Activated CD4-positive, alpha-beta T cell treated with anti-CD3 and anti-CD28 coated beads, Interleukin-2, amount 50 U/mL, for 1 hour (primary cell): ENCODE measurements around the gene AK4.

Experiments
- DNase-seq: peaks from one replicate; pipeline ENCODE4 v3.0.0-alpha.2; 2020

Gene AK4

GRCh38 chr1:65255035-65255655, 107.1 kb downstream of the AK4 start:
- no peak for DNase-seq

GRCh38 chr1:65255656-65256050, 107.7 kb downstream of the AK4 start:
- DNase-seq, result no peak

GRCh38 chr1:65256860-65257708, 109.1 kb downstream of the AK4 start:
- DNase-seq, result no peak

GRCh38 chr1:65258106-65258505, 110.1 kb downstream of the AK4 start:
- no peak for DNase-seq

GRCh38 chr1:65259816-65260215, 111.8 kb downstream of the AK4 start:
- no peak for DNase-seq

GRCh38 chr1:65260851-65261473, 113.0 kb downstream of the AK4 start:
- no peak for DNase-seq

- no peak for DNase-seq
Measured at GRCh38 chr1:65263286-65263685, 115.3 kb downstream of the AK4 start.

GRCh38 chr1:65264197-65264929, 116.4 kb downstream of the AK4 start:
- no peak for DNase-seq

GRCh38 chr1:65265296-65265650, 117.3 kb downstream of the AK4 start:
- DNase-seq, result no peak

- DNase-seq, result peak; percentile 36
Measured at GRCh38 chr1:65265651-65266351, 117.8 kb downstream of the AK4 start.

- no peak for DNase-seq
Measured at GRCh38 chr1:65266476-65266875, 118.5 kb downstream of the AK4 start.

- DNase-seq, result no peak
Measured at GRCh38 chr1:65267271-65267670, 119.3 kb downstream of the AK4 start.

- DNase-seq, result no peak
Measured at GRCh38 chr1:65267683-65268082, 119.7 kb downstream of the AK4 start.

- no peak for DNase-seq
Measured at GRCh38 chr1:65269612-65270011, 121.6 kb downstream of the AK4 start.

- DNase-seq, result no peak
Measured at GRCh38 chr1:65276197-65276939, 128.4 kb downstream of the AK4 start.

- DNase-seq, result no peak
Measured at GRCh38 chr1:65277605-65278347, 129.8 kb downstream of the AK4 start.

GRCh38 chr1:65278376-65279069, 130.5 kb downstream of the AK4 start:
- no peak for DNase-seq

- no peak for DNase-seq
Measured at GRCh38 chr1:65279070-65279779, 131.2 kb downstream of the AK4 start.
